GM12801 (cell line): ENCODE data around the gene THOC6.

Experiments
- CTCF ChIP-seq: IDR thresholded peaks from one replicate; pipeline ENCODE4 v1.5.1; 2011; ENCODE audit warnings: control low read depth; ENCODE audit not compliant: insufficient read length; ENCODE audit errors: extremely low read depth

THOC6 gene

DNA sequence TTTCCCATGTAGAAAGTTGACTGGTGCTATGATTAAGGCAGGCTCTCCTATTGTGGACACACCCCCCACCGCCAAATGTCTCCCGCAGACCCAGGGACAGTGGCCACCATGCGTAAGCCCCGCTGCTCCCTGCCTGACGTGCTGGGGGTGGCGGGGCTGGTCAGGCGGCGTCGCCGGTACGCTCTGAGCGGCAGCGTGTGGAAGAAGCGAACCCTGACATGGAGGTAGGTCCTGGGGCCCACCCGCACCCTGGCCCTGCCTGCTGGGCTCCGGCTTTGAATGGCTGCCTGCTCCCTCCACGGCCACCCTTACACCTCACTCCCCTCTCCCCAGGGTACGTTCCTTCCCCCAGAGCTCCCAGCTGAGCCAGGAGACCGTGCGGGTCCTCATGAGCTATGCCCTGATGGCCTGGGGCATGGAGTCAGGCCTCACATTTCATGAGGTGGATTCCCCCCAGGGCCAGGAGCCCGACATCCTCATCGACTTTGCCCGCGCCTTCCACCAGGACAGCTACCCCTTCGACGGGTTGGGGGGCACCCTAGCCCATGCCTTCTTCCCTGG lies 26.2 kb downstream of the THOC6 start:
- no peak for TF ChIP-seq CTCF

DNA sequence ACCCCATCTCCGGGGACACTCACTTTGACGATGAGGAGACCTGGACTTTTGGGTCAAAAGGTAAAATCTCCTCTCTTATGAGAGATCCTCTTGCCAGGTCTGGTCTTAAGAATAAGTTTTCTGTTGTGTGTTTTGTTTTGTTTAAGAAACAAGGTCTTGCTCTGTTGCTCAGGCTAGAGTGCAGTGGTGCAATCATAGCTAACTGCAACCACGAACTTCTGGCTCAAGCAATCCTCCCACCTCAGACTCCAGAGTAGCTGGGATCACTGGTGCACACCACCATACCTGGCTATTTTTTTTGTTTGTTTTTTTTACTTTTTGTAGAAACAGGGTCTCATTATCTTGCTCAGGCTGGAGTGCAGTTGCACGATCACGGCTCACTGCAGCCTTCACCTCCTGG lies 26.7 kb downstream of the THOC6 start:
- no peak for TF ChIP-seq CTCF

DNA sequence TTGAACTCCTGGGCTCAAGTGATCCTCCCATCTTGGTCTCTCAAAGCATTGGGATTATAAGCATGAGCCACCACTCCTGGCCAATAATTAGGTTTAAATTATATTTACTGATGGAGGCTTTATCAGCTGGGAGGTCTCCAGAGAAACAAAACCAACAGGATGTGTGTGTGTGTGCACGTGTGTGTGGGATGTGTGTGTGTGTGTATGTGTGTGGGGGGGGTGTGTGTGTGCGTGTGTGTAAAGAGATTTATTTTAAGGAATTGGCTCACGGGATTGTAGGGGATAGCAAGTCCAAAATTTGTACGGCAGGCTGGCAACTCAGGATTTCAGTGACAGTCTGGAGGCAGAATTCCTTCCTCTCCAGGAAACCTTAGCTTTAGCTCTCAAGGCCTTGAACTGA lies 27.2 kb downstream of the THOC6 start:
- no peak for TF ChIP-seq CTCF

GRCh38 chr16:3051494-3051893 lies 27.7 kb downstream of the THOC6 start:
- no peak for TF ChIP-seq CTCF

- TF ChIP-seq CTCF = no peak
These were observed 31.3 kb downstream of the THOC6 start for GRCh38 chr16:3054965-3055733.

- no peak for TF ChIP-seq CTCF
These were observed 32.7 kb downstream of the THOC6 start for GRCh38 chr16:3056336-3057180.

DNA sequence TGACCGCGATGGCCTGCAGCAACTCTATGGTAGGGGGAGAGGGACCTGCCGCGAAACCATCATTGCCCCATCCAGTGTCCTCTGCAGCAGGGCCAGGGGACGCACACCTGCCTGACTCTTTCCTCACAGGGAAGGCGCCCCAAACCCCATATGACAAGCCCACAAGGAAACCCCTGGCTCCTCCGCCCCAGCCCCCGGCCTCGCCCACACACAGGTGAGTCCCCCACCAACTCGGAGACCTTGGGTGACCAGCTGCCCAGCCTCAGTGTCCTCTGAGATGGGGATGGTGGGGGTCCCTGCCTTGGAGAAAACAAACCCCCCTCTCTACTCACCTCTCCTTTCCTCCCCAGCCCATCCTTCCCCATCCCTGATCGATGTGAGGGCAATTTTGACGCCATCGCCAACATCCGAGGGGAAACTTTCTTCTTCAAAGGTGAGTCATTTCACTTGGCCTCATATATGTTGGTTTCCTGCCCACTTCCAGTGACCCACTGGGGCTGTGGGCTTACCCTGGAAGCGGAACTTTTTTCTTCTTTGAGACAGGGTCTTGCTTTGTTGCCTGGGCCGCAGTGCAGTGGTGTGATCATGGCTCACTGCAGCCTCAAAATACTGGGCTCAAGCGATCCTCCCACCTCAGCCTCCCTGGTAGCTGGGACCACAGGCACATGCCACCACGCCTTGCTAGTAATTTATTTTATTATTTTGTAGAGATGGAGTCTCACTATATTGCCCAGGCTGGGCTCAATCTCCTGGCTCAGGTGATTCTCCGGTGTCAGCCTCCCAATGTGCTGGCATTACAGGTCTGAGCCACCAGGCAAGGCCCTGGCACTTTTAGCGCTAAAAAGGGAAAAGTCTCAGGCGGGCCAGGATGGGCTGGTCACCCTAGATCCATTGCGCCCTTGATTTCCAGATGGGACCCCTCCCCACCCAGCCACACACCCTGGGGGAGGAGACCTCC lies 33.6 kb downstream of the THOC6 start:
- TF ChIP-seq CTCF = no peak
